MG63 (cell line): Measurements from ENCODE around the gene KDM3B. TPM values are rescaled to one million over a fixed set of nuclear protein-coding genes. Genes with fewer than 3 reads are reported as not detected.
"Not testable (repeated sequence)": the region's sequence is repeated elsewhere in the genome, so short reads cannot be mapped to it uniquely, and the experiment has no call there.

ENCODE experiments used
- DNase-seq: peaks from one replicate; pipeline ENCODE4 v3.0.0-alpha.2; 2020
- H3K27me3 ChIP-seq: fragments of 250-450 bp; sonication (Bioruptor Pico); 2 replicates; pipeline ENCODE4 v1.5.1; 2020; ENCODE audit warnings: mild to moderate bottlenecking, moderate library complexity
- H3K36me3 ChIP-seq: fragments of 250-450 bp; sonication (Bioruptor Pico); 2 replicates; pipeline ENCODE4 v1.5.1; 2020; ENCODE audit warnings: mild to moderate bottlenecking, moderate library complexity
- H3K4me3 ChIP-seq: fragments of 250-450 bp; sonication (Bioruptor Pico); 2 replicates; pipeline ENCODE4 v1.5.1; 2020; ENCODE audit warnings: mild to moderate bottlenecking, moderate library complexity
- H3K9me3 ChIP-seq: fragments of 250-450 bp; sonication (Bioruptor Pico); 2 replicates; pipeline ENCODE4 v1.5.1; 2020; ENCODE audit warnings: mild to moderate bottlenecking, moderate library complexity
- total RNA-seq: library from RNA; depleted of rRNA; stranded (reverse); fragments of >200 nt; shearing (Covaris generic); gene quantifications from 2 replicates; pipeline ENCODE4 v1.2.3, GENCODE V29; 2014; ENCODE audit warnings: low replicate concordance; rRNA removed

Gene KDM3B
- total RNA-seq: 41.6 and 42.9 TPM in 2 replicates

- no peaks in the 10 kb centered on the region for H3K27me3 ChIP-seq
- DNase-seq: peak; percentile 90
- H3K9me3 ChIP-seq: peaks cover 9% of the 10 kb centered on the region
- peaks cover 47% of the 10 kb centered on the region for H3K36me3 ChIP-seq
- peak within 1 kb of the TSS; percentile 80 for H3K4me3 ChIP-seq
Measured at GRCh38 chr5:138352071-138352721, at the start of gene KDM3B. Gene KDM3B, plus strand, starts transcription at chr5:138352685. Its CDS starts 111 bp downstream, at chr5:138352796.

GRCh38 chr5:138303372-138303771 is 49.1 kb upstream of the KDM3B start:
- Histone ChIP-seq H3K9me3 (peaks cover 3% of the 10 kb centered on the region; the same call in 1 of the 2 replicates), H3K4me3 (no peak overlapping the region), H3K27me3 (no peaks in the 10 kb centered on the region), H3K36me3 (no peaks in the 10 kb centered on the region; the same call in 1 of the 2 replicates)
- peak; percentile 22 for DNase-seq

GRCh38 chr5:138305797-138306196 is 46.7 kb upstream of the KDM3B start:
- Histone ChIP-seq H3K27me3 (no peaks in the 10 kb centered on the region), H3K4me3 (no peak overlapping the region), H3K36me3 (peaks cover 3% of the 10 kb centered on the region), H3K9me3 (no peaks in the 10 kb centered on the region)
- no peak for DNase-seq

- H3K9me3 ChIP-seq: no peaks in the 10 kb centered on the region
- H3K36me3 ChIP-seq: peaks cover 15% of the 10 kb centered on the region
- no peak for DNase-seq
- H3K27me3 ChIP-seq: no peaks in the 10 kb centered on the region
- H3K4me3 ChIP-seq: no peak overlapping the region
Measured at GRCh38 chr5:138315751-138316278, 36.7 kb upstream of the KDM3B start.

GRCh38 chr5:138316355-138316754 is 36.1 kb upstream of the KDM3B start:
- Histone ChIP-seq H3K4me3 (no peak overlapping the region), H3K9me3 (no peaks in the 10 kb centered on the region), H3K36me3 (peaks cover 15% of the 10 kb centered on the region), H3K27me3 (no peaks in the 10 kb centered on the region)
- no peak for DNase-seq

- not testable (repeated sequence) for H3K4me3 ChIP-seq, H3K9me3 ChIP-seq, DNase-seq, H3K27me3 ChIP-seq
- H3K36me3 ChIP-seq: peaks cover 15% of the 10 kb centered on the region
Measured at GRCh38 chr5:138318211-138318610, 34.3 kb upstream of the KDM3B start.

- peaks cover 11% of the 10 kb centered on the region for H3K36me3 ChIP-seq
- H3K4me3 ChIP-seq: peak overlapping the region; percentile 68
- no peaks in the 10 kb centered on the region for H3K9me3 ChIP-seq
- no peaks in the 10 kb centered on the region for H3K27me3 ChIP-seq
- peak; percentile 48 for DNase-seq
Measured at GRCh38 chr5:138330813-138331448, 21.6 kb upstream of the KDM3B start.

- Histone ChIP-seq H3K36me3 (peaks cover 11% of the 10 kb centered on the region), H3K9me3 (no peaks in the 10 kb centered on the region), H3K4me3 (peak within 1 kb of the TSS; percentile 68), H3K27me3 (no peaks in the 10 kb centered on the region)
- DNase-seq: peak; percentile 100
Measured at GRCh38 chr5:138331449-138332368, 20.8 kb upstream of the KDM3B start, which contains the start of gene CDC25C. Gene CDC25C, minus strand, starts transcription at chr5:138331804. Its CDS starts 624 bp downstream, at chr5:138331180.

GRCh38 chr5:138334867-138335447 is 17.5 kb upstream of the KDM3B start:
- peak; percentile 37 for DNase-seq
- H3K9me3 ChIP-seq: no peaks in the 10 kb centered on the region
- peaks cover 9% of the 10 kb centered on the region; the same call in 1 of the 2 replicates for H3K36me3 ChIP-seq
- H3K4me3 ChIP-seq: no peak overlapping the region
- H3K27me3 ChIP-seq: no peaks in the 10 kb centered on the region

- no peaks in the 10 kb centered on the region for H3K27me3 ChIP-seq
- peak; percentile 82 for DNase-seq
- no peaks in the 10 kb centered on the region for H3K9me3 ChIP-seq
- peak overlapping the region; percentile 99 for H3K4me3 ChIP-seq
- H3K36me3 ChIP-seq: peaks cover 29% of the 10 kb centered on the region
Measured at GRCh38 chr5:138336952-138337684, 15.4 kb upstream of the KDM3B start.

- Histone ChIP-seq H3K36me3 (peaks cover 36% of the 10 kb centered on the region), H3K9me3 (no peaks in the 10 kb centered on the region), H3K27me3 (no peaks in the 10 kb centered on the region), H3K4me3 (peak within 1 kb of the TSS; percentile 99)
- DNase-seq: peak; percentile 92
Measured at GRCh38 chr5:138337685-138338410, 14.6 kb upstream of the KDM3B start, which contains the start of gene FAM53C. Gene FAM53C, plus strand, starts transcription at chr5:138338266. Its CDS starts 3,070 bp downstream, at chr5:138341336.

- DNase-seq: no peak
- Histone ChIP-seq H3K27me3 (no peaks in the 10 kb centered on the region), H3K9me3 (no peaks in the 10 kb centered on the region), H3K36me3 (peaks cover 43% of the 10 kb centered on the region), H3K4me3 (peak overlapping the region; percentile 99)
Measured at GRCh38 chr5:138338411-138339090, 13.9 kb upstream of the KDM3B start.

- no peak for DNase-seq
- no peaks in the 10 kb centered on the region for H3K9me3 ChIP-seq
- no peaks in the 10 kb centered on the region for H3K27me3 ChIP-seq
- H3K36me3 ChIP-seq: peaks cover 49% of the 10 kb centered on the region
- H3K4me3 ChIP-seq: peak overlapping the region; percentile 99
Measured at GRCh38 chr5:138339091-138339456, 13.4 kb upstream of the KDM3B start.

GRCh38 chr5:138339464-138339863 is 13.0 kb upstream of the KDM3B start:
- no peaks in the 10 kb centered on the region for H3K27me3 ChIP-seq
- H3K4me3 ChIP-seq: peak overlapping the region; percentile 99
- H3K36me3 ChIP-seq: peaks cover 53% of the 10 kb centered on the region
- no peak for DNase-seq
- H3K9me3 ChIP-seq: no peaks in the 10 kb centered on the region
